GM12878 (cell line): Measurements from ENCODE around the gene CAP2. TPM values are rescaled to one million over a fixed set of nuclear protein-coding genes. Genes with fewer than 3 reads are reported as not detected.

Experiments used
- ATAC-seq: fragments of 200-7000 bp; cut with Tn5 transposase; 3 replicates; pipeline ENCODE4 v1.9.1; 2020; ENCODE audit warnings: mild to moderate bottlenecking, moderate library complexity
- BruUV-seq: library from RNA; stranded (reverse); fragments of 400-500 nt; replicated peaks from 2 replicates; lab custom pipeline; 2021; lab: Mats Ljungman, UMichigan
- CTCF ChIA-PET: fragments of 300-600 bp; sonication (Branson Sonifier 250); formaldehyde crosslinking; extraction: SDS; loops from one replicate; lab custom pipeline; 2021; ENCODE audit warnings: inconsistent platforms; lab: Yijun Ruan, JAX
- POLR2A ChIA-PET: fragments of 350-600 bp; formaldehyde crosslinking; extraction: SDS; loops from one replicate; lab custom pipeline; 2021; ENCODE audit warnings: inconsistent platforms; lab: Charles Lee
- RAD21 ChIA-PET: fragments of 300-600 bp; sonication (Branson Sonifier 250); formaldehyde crosslinking; loops from one replicate; lab custom pipeline; 2023; ENCODE audit warnings: antibody characterized with exemption; ENCODE audit not compliant: unreplicated experiment; lab: Charles Lee
- SMC1A ChIA-PET: fragments of 300-600 bp; sonication (Branson Sonifier 250); formaldehyde crosslinking; loops from one replicate; lab custom pipeline; 2023; ENCODE audit not compliant: unreplicated experiment, uncharacterized antibody; lab: Charles Lee
- DNase-seq: peaks from one replicate; pipeline ENCODE4 v3.0.0-alpha.2; 2011; ENCODE audit warnings: low read depth, low spot score
- FAIRE-seq: peaks from 3 replicates; lab custom pipeline; 2011; peaks lifted over from hg19 to GRCh38; lab: Jason Lieb, UNC
- H2AFZ ChIP-seq: 2 replicates; pipeline ENCODE4 v1.6.0; 2011; ENCODE audit warnings: low read depth, low read length, control low read depth; ENCODE audit not compliant: control insufficient read depth
- H3K27ac ChIP-seq: 2 replicates; pipeline ENCODE4 v1.5.1; 2011; ENCODE audit warnings: control low read depth; ENCODE audit not compliant: control insufficient read depth, insufficient read depth
- H3K27me3 ChIP-seq, 2 experiments: replicated peaks in 1 of 2; 2 replicates each; pipeline versions ENCODE4 v1.6.0 to v1.6.1; 2011; ENCODE audit warnings: low read length in 1 of 2; ENCODE audit not compliant: control insufficient read depth in 2 of 2, insufficient read depth in 2 of 2
- H3K36me3 ChIP-seq, 2 experiments: 2 replicates each; pipeline ENCODE4 v1.5.1; 2011; ENCODE audit warnings: low read length in 1 of 2; ENCODE audit not compliant: control insufficient read depth in 2 of 2, insufficient read depth in 2 of 2
- H3K4me1 ChIP-seq: 2 replicates; pipeline ENCODE4 v1.6.1; 2011; ENCODE audit warnings: mild to moderate bottlenecking, low read length, moderate library complexity, mixed read lengths; ENCODE audit not compliant: control insufficient read depth, insufficient read depth
- H3K4me2 ChIP-seq: 2 replicates; pipeline ENCODE4 v1.6.0; 2011; ENCODE audit warnings: control low read depth; ENCODE audit not compliant: control insufficient read depth, insufficient read depth
- H3K4me3 ChIP-seq: fragments of 200-600 bp; sonication (generic); 2 replicates; pipeline ENCODE4 v1.5.1; 2016
- H3K79me2 ChIP-seq: 2 replicates; pipeline ENCODE4 v1.6.0; 2011; ENCODE audit warnings: low read length; ENCODE audit not compliant: control insufficient read depth, insufficient read depth
- H3K9ac ChIP-seq: 2 replicates; pipeline ENCODE4 v1.8.0; 2011; ENCODE audit warnings: low read length, control low read depth, mixed read lengths; ENCODE audit not compliant: control insufficient read depth, insufficient read depth
- H3K9me3 ChIP-seq: replicated peaks from 3 replicates; pipeline ENCODE4 v1.5.1; 2011; ENCODE audit warnings: mild to moderate bottlenecking, low read length; ENCODE audit not compliant: control insufficient read depth, insufficient read depth
- H4K20me1 ChIP-seq: 2 replicates; pipeline ENCODE4 v1.6.0; 2011; ENCODE audit not compliant: control insufficient read depth, insufficient read depth
- BMI1 ChIP-seq: fragments of 450-650 bp; IDR thresholded peaks from 2 replicates; pipeline ENCODE4 v1.6.1; 2016; ENCODE audit warnings: mild to moderate bottlenecking, moderate library complexity, borderline replicate concordance
- CHD4 ChIP-seq: fragments of 200-600 bp; sonication (generic); IDR thresholded peaks from 2 replicates; pipeline ENCODE4 v1.6.1; 2016; ENCODE audit warnings: mild to moderate bottlenecking
- CREB1 ChIP-seq: IDR thresholded peaks from 2 replicates; pipeline ENCODE4 v1.6.1; 2012; ENCODE audit warnings: low read depth, mild to moderate bottlenecking, inconsistent platforms
- MLLT1 ChIP-seq: fragments of 450-650 bp; IDR thresholded peaks from 2 replicates; pipeline ENCODE4 v1.6.1; 2016; ENCODE audit warnings: mild to moderate bottlenecking
- MTA2 ChIP-seq: fragments of 450-650 bp; IDR thresholded peaks from 2 replicates; pipeline ENCODE4 v1.6.1; 2016; ENCODE audit warnings: low read depth, mild to moderate bottlenecking, moderate library complexity
- NFXL1 ChIP-seq: fragments of 450-650 bp; IDR thresholded peaks from 2 replicates; pipeline ENCODE4 v1.6.1; 2017; ENCODE audit warnings: antibody characterized with exemption, mild to moderate bottlenecking, borderline replicate concordance
- SMAD5 ChIP-seq: IDR thresholded peaks from 2 replicates; pipeline ENCODE4 v1.6.1; 2016; ENCODE audit warnings: antibody characterized with exemption, low read depth
- SP1 ChIP-seq: IDR thresholded peaks from one replicate; pipeline ENCODE4 v1.6.1; 2011; ENCODE audit warnings: low read depth, low read length
- SUZ12 ChIP-seq: fragments of 200-600 bp; sonication (generic); IDR thresholded peaks from one replicate; pipeline ENCODE4 v1.6.1; 2018; ENCODE audit warnings: antibody characterized with exemption, mild to moderate bottlenecking; ENCODE audit not compliant: unreplicated experiment
- ZNF622 ChIP-seq: fragments of 450-650 bp; IDR thresholded peaks from 2 replicates; pipeline ENCODE4 v1.6.1; 2017; ENCODE audit warnings: mild to moderate bottlenecking, inconsistent platforms
- WGBS: methylation state at CpG from one replicate; pipeline ENCODE4 v1.1.6; 2016; ENCODE audit warnings: low lambda C conversion rate; ENCODE audit not compliant: insufficient replicate concordance, insufficient coverage; ENCODE audit errors: missing lambda C conversion rate; 5-methylcytosine and 5-hydroxymethylcytosine counted together
- in situ Hi-C: fragments of 300-500 bp; cut with MboI; formaldehyde crosslinking; loops from 9 replicates; pipeline ENCODE4 v1.14.3; 2018; ENCODE audit warnings: mixed read lengths
- intact Hi-C: fragments of 100-400 bp; cut with micrococcal nuclease; formaldehyde crosslinking; loops from one replicate; pipeline ENCODE4 v1.14.2; 2022; ENCODE audit not compliant: unreplicated experiment
- polyA plus RNA-seq, 11 experiments: library from polyadenylated mRNA; depleted of rRNA in 4 of 11; unstranded in 6 of 11; stranded (reverse) in 5 of 11; fragments of >200 nt; fragmentation: Nextera tagmentation in 4 of 11; fragmentation: Illumina TruSeq in 1 of 11; extraction: Ambion mirVana in 4 of 11; extraction: Trizol in 1 of 11; gene quantifications; 1 replicate in 1 of 11; 2 replicates in 10 of 11; pipeline versions ENCODE4 v1.2.1 to v1.2.3, GENCODE V29; 2011 to 2016; ENCODE audit warnings: inconsistent platforms in 2 of 11, missing spikeins in 2 of 11, low read depth in 1 of 11
- total RNA-seq, 4 experiments: library from RNA; depleted of rRNA in 3 of 4; stranded (reverse); fragments of >200 nt in 3 of 4; fragmentation: Illumina TruSeq in 1 of 4; extraction: Trizol in 1 of 4; gene quantifications; 2 replicates each; pipeline versions ENCODE4 v1.2.1 to v1.2.3, GENCODE V29; 2013 to 2021

CAP2 gene
- total and polyA plus RNA-seq, 10 of the 15 experiments (the other 5 are each of a cell fraction or from before 2014, with no cell fraction given) = 0.10 to 2.0 (median 0.15) TPM; not detected in 7

DNA sequence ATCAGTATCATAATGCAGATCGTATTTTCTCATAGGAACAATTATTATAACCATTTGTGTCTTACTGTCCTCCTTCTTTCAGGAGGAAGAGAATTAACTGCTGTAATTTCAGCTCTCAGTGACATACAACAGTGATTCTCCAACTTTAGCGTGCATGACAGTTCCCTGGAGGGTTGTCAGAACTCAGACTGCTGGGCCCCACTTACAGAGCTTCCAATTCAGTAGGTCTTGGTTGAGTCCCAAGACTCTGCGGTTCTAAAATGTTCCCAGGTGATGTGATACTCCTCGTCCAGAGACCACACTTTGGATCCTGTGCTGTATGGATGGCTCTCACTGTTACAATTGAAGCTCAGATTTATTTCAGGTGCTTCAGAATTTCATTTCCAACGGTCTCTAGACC is 72.8 kb downstream of the CAP2 start (continued):
- TF ChIP-seq SUZ12 (no peak), BMI1 (no peak), ZNF622 (no peak), CHD4 (no peak), MLLT1 (no peak), CREB1 (no peak), NFXL1 (no peak)
- TF ChIP-seq, all 136 proteins: peak for 0

GRCh38 chr6:17466707-17467106 is 73.3 kb downstream of the CAP2 start:
- TF ChIP-seq SMAD5 (no peak), SP1 (no peak), MTA2 (no peak)
- FAIRE-seq (no peak), DNase-seq (no peak), ATAC-seq (no peak)
- H3K4me2 ChIP-seq = no peak overlapping the region
- in situ Hi-C loops (no loop called here), intact Hi-C loops (no loop called here)
- H3K9me3 ChIP-seq = no peaks in the 10 kb centered on the region
- ChIA-PET POLR2A (interaction anchor here (1.3 kb wide), 1 partner anchor 54 kb away, joined by 4 read pairs; no protein-coding TSS in a partner anchor), RAD21 (no interaction called here), SMC1A (interaction anchor here (0.9 kb wide), 1 partner anchor 19 kb away, joined by 3 read pairs; no protein-coding TSS in a partner anchor), CTCF (no interaction called here)
- H3K36me3 ChIP-seq = no peaks in the 10 kb centered on the region
- no peak overlapping the region for H3K27ac ChIP-seq
- H4K20me1 ChIP-seq = no peaks in the 10 kb centered on the region
- no peak overlapping the region for H2AFZ ChIP-seq
- H3K27me3 ChIP-seq = no peaks in the 10 kb centered on the region
- no peak overlapping the region for H3K4me3 ChIP-seq
- H3K9ac ChIP-seq = no peak overlapping the region
- H3K79me2 ChIP-seq = no peaks in the 10 kb centered on the region
- BruUV-seq = no TSS peak
- 33% methylated on average over 3 of the region's 3 CpGs for WGBS
- H3K4me1 ChIP-seq = no peaks in the 10 kb centered on the region
